Suprapubic skin (tissue), 4 donors: ENCODE measurements around the gene RASSF9. TPM values are rescaled to one million over a fixed set of nuclear protein-coding genes. Genes with fewer than 3 reads are reported as not detected.

Experiments used
- DNase-seq, 2 donors: peaks; one replicate each; pipeline ENCODE4 v3.0.0-alpha.2; 2019; ENCODE audit warnings: low spot score in 2 of 2
- H3K27ac ChIP-seq: fragments of 200-600 bp; sonication (generic); one replicate; pipeline ENCODE4 v1.5.1; 2019
- H3K27me3 ChIP-seq: fragments of 200-600 bp; sonication (generic); one replicate; pipeline ENCODE4 v1.5.1; 2019
- H3K36me3 ChIP-seq: fragments of 200-600 bp; sonication (generic); one replicate; pipeline ENCODE4 v1.5.1; 2019
- H3K4me1 ChIP-seq: fragments of 200-600 bp; sonication (generic); one replicate; pipeline ENCODE4 v1.5.1; 2019
- H3K4me3 ChIP-seq: fragments of 200-600 bp; sonication (generic); one replicate; pipeline ENCODE4 v1.5.1; 2019; ENCODE audit warnings: mild to moderate bottlenecking
- H3K9me3 ChIP-seq: fragments of 200-600 bp; sonication (generic); one replicate; pipeline ENCODE4 v1.5.1; 2019
- EP300 ChIP-seq: sonication (generic); formaldehyde crosslinking; IDR thresholded peaks from one replicate; pipeline ENCODE4 v1.6.1; 2017; ENCODE audit warnings: antibody characterized with exemption
- POLR2A ChIP-seq, 2 donors: fragments of 450-650 bp; IDR thresholded peaks; one replicate each; pipeline ENCODE4 v1.6.1; 2017; ENCODE audit warnings: antibody characterized with exemption in 2 of 2, mild to moderate bottlenecking in 2 of 2, moderate library complexity in 2 of 2
- POLR2AphosphoS5 ChIP-seq, 3 donors: sonication (generic); formaldehyde crosslinking; IDR thresholded peaks; one replicate each; pipeline ENCODE4 v1.6.1; 2017; ENCODE audit warnings: antibody characterized with exemption in 3 of 3
- WGBS: methylation state at CpG from one replicate; pipeline ENCODE4 v1.1.5; 2018; 5-methylcytosine and 5-hydroxymethylcytosine counted together
- total RNA-seq, 4 donors: library from RNA; depleted of rRNA; stranded (reverse); fragments of >200 nt; gene quantifications; one replicate each; pipeline ENCODE4 v1.1.0, GENCODE V29; 2016
- TF ChIP-seq, protein P1 (sequence below), 2 donors: fragments of 200-600 bp in 1 of 2; fragments of 450-650 bp in 1 of 2; sonication (generic) in 1 of 2; IDR thresholded peaks; one replicate each; pipeline ENCODE4 v1.5.1; 2016 to 2019; ENCODE audit warnings: antibody characterized with exemption in 2 of 2, mild to moderate bottlenecking in 1 of 2, moderate library complexity in 1 of 2

RASSF9 gene
- total RNA-seq, 4 donors from 2014 or later: 1.9 to 5.4 (median 3.0) TPM

DNA sequence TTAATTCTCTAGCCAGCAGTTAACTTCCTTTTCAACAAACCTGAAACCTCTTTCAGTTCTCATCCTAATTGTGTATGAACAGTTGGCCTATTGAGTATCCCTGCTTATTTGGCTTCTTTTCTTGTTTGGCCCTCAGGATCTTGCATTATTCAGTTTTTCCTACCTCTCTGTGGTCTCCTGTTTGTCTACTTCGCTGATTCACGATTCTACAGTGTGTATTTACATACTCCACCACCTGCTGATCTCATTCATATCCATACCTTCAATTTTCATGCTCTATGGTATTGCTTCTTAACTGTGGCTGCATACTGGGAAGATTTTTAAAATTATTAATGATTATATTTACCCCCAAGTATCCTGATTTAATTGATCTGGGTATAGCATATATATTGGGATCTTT, 56.4 kb downstream of the RASSF9 start:
- no peaks in the 10 kb centered on the region for H3K36me3 ChIP-seq
- no peak overlapping the region for H3K4me3 ChIP-seq
- 88% methylated on average over 2 of the region's 2 CpGs for WGBS
- no peak overlapping the region for H3K27ac ChIP-seq
- no peak for DNase-seq
- no peaks in the 10 kb centered on the region for H3K27me3 ChIP-seq
- H3K4me1 ChIP-seq: no peaks in the 10 kb centered on the region
- H3K9me3 ChIP-seq: no peaks in the 10 kb centered on the region
- TF ChIP-seq EP300 (no peak), POLR2AphosphoS5 (IDR thresholded peaks at IDR 0.05) (no peak), POLR2A (IDR thresholded peaks at IDR 0.05) (no peak)
- TF ChIP-seq, protein P1, sequence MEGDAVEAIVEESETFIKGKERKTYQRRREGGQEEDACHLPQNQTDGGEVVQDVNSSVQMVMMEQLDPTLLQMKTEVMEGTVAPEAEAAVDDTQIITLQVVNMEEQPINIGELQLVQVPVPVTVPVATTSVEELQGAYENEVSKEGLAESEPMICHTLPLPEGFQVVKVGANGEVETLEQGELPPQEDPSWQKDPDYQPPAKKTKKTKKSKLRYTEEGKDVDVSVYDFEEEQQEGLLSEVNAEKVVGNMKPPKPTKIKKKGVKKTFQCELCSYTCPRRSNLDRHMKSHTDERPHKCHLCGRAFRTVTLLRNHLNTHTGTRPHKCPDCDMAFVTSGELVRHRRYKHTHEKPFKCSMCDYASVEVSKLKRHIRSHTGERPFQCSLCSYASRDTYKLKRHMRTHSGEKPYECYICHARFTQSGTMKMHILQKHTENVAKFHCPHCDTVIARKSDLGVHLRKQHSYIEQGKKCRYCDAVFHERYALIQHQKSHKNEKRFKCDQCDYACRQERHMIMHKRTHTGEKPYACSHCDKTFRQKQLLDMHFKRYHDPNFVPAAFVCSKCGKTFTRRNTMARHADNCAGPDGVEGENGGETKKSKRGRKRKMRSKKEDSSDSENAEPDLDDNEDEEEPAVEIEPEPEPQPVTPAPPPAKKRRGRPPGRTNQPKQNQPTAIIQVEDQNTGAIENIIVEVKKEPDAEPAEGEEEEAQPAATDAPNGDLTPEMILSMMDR (IDR thresholded peaks at IDR 0.05): no peak

DNA sequence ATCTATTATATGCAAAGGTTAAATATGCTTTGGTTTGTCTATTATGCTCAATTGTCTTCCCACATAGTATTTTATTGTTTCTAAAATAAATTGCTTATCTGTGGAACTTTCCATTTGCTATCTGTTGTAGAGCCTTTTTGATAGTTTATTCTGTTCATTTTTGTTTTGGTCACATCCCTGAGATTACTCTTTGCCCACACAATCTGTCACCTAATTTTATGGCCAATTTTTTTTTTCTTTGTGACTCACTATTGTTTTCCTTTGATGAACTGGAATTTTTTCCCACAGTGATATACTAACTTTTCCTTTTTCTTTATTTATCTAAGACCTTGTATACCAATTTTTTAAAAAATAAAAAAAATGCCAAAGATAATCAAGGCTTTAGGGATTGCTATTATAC, 61.1 kb downstream of the RASSF9 start:
- TF ChIP-seq POLR2AphosphoS5 (IDR thresholded peaks at IDR 0.05): no peak
- TF ChIP-seq, protein P1 (IDR thresholded peaks at IDR 0.05): no peak
- no peak for TF ChIP-seq EP300
- TF ChIP-seq POLR2A (IDR thresholded peaks at IDR 0.05): no peak
- Histone ChIP-seq H3K27ac (no peak overlapping the region), H3K4me1 (no peaks in the 10 kb centered on the region), H3K9me3 (no peaks in the 10 kb centered on the region), H3K36me3 (no peaks in the 10 kb centered on the region), H3K27me3 (no peaks in the 10 kb centered on the region), H3K4me3 (no peak overlapping the region)
- DNase-seq: no peak

DNA sequence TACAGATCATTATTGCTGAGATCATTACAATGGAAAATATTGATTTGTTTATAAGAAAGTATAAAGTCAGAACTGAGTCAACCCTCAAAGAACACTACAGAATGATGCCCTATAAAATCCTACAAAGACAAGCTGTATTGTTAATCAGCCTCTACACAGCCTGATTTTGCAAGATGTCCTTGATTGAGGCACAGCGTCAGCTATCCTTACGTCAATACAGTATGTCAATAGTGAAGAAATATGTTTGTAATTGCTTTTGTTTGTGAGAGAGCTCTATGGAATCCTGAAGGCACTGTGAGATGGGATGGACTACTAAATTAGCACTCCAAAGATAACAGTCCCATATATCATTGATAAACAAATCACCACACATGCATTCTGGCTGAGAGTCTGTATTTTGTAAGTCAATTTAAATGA, 70.7 kb downstream of the RASSF9 start:
- TF ChIP-seq EP300 (no peak), POLR2A (IDR thresholded peaks at IDR 0.05) (no peak), POLR2AphosphoS5 (IDR thresholded peaks at IDR 0.05) (no peak)
- TF ChIP-seq, protein P1 (IDR thresholded peaks at IDR 0.05): no peak
- Histone ChIP-seq H3K27me3 (no peaks in the 10 kb centered on the region), H3K4me3 (no peak overlapping the region), H3K27ac (no peak overlapping the region), H3K4me1 (no peaks in the 10 kb centered on the region), H3K9me3 (no peaks in the 10 kb centered on the region), H3K36me3 (no peaks in the 10 kb centered on the region)
- 77% methylated on average over 2 of the region's 2 CpGs for WGBS
- DNase-seq: no peak

DNA sequence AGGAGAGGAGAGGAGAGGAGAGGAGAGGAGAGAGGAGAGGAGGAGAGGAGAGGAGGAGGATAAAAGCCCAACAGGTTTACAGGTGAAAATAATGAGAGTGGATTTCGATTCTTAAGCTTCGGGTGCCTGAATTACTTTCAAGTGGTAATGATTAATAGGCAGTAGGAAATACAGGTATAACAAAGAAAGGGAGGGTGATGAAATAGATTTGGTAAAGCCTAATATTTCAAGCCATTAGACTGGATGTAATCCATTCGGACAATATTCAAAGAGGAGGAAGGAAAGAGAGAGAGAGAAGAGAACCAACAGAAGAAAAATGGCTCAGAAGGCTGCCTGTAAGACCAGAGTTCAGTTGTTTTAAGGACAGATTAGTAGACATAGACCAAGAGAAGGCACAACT, 76.6 kb downstream of the RASSF9 start:
- no peak overlapping the region for H3K4me3 ChIP-seq

DNA sequence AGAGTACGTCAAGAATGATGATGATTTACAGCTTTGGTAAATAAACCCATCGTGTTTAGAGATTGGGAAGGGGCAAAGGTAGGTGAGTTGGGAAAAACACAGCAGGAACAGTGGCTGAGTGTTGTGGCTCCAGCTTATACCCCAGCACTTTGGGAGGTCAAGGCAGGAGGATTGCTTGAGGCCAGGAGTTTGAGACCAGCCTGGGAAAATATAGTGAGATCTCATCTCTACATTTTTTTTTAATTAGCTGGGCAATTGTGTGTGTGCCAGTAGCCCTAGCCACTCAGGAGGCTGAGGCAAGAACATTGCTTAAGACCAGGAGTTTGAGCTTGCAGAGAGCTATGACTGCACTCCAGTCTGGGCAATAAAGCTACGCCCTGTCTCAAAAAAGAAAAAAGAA, 77.1 kb downstream of the RASSF9 start:
- no peak overlapping the region for H3K27ac ChIP-seq
- H3K9me3 ChIP-seq: no peaks in the 10 kb centered on the region
- no peaks in the 10 kb centered on the region for H3K4me1 ChIP-seq
- no peaks in the 10 kb centered on the region for H3K27me3 ChIP-seq
- DNase-seq: no peak
- H3K4me3 ChIP-seq: no peak overlapping the region
- H3K36me3 ChIP-seq: no peaks in the 10 kb centered on the region
- WGBS: 84% methylated on average over 3 of the region's 3 CpGs
- no peak for TF ChIP-seq POLR2A (IDR thresholded peaks at IDR 0.05)
- TF ChIP-seq POLR2AphosphoS5 (IDR thresholded peaks at IDR 0.05): no peak
- TF ChIP-seq EP300: no peak
- TF ChIP-seq, protein P1 (IDR thresholded peaks at IDR 0.05): no peak

More for the DNA sequence above, 76.6 kb downstream of the RASSF9 start:
- Histone ChIP-seq H3K27ac (no peak overlapping the region), H3K4me1 (no peaks in the 10 kb centered on the region), H3K36me3 (no peaks in the 10 kb centered on the region), H3K27me3 (no peaks in the 10 kb centered on the region), H3K9me3 (no peaks in the 10 kb centered on the region)
- 90% methylated on average over 3 of the region's 3 CpGs for WGBS
- no peak for DNase-seq
- no peak for TF ChIP-seq EP300
- no peak for TF ChIP-seq POLR2A (IDR thresholded peaks at IDR 0.05)
- TF ChIP-seq, protein P1 (IDR thresholded peaks at IDR 0.05): no peak
- TF ChIP-seq POLR2AphosphoS5 (IDR thresholded peaks at IDR 0.05): no peak
